Neural progenitor cell (in vitro differentiated cells): ENCODE measurements around the gene WDR45B.

ENCODE experiments used
- EZH2phosphoT487 ChIP-seq: fragments of 200-600 bp; sonication (generic); IDR thresholded peaks from 2 replicates; pipeline ENCODE4 v1.6.1; 2017; ENCODE audit warnings: antibody characterized with exemption
- TF ChIP-seq, protein P1 (sequence below): fragments of 200-600 bp; sonication (generic); IDR thresholded peaks from 2 replicates; pipeline ENCODE4 v1.5.1; 2017; ENCODE audit warnings: antibody characterized with exemption, mild to moderate bottlenecking

DNA sequence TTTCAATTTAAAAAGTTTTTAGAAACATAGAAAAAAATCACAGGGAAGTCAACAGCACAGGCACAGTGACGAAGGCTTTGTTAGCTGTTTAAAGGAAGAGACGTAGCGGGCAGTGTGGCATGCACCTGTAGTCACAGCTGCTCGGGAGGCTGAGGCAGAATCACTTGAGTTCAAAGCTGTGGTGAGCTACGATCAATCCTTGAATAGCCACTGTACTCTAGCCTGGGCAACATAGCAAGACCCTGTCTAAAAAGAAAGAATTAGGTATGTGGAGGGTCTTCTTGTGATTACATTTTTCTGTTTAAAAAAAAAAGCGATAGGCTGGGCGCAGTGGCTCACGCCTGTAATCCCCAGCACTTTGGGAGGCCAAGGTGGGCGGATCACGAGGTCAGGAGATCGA is 78.6 kb downstream of the WDR45B start:
- TF ChIP-seq EZH2phosphoT487, result no peak
- TF ChIP-seq, protein P1, sequence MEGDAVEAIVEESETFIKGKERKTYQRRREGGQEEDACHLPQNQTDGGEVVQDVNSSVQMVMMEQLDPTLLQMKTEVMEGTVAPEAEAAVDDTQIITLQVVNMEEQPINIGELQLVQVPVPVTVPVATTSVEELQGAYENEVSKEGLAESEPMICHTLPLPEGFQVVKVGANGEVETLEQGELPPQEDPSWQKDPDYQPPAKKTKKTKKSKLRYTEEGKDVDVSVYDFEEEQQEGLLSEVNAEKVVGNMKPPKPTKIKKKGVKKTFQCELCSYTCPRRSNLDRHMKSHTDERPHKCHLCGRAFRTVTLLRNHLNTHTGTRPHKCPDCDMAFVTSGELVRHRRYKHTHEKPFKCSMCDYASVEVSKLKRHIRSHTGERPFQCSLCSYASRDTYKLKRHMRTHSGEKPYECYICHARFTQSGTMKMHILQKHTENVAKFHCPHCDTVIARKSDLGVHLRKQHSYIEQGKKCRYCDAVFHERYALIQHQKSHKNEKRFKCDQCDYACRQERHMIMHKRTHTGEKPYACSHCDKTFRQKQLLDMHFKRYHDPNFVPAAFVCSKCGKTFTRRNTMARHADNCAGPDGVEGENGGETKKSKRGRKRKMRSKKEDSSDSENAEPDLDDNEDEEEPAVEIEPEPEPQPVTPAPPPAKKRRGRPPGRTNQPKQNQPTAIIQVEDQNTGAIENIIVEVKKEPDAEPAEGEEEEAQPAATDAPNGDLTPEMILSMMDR, result no peak
